COR-L47 (cell line): ENCODE results near the gene AZGP1.
"Not testable (repeated sequence)": the region's sequence is repeated elsewhere in the genome, so short reads cannot be mapped to it uniquely, and the experiment has no call there.

ENCODE experiments used
- DNase-seq: peaks from one replicate; lab custom pipeline; 2025; lab: John Stamatoyannopoulos, UW

AZGP1 gene

DNA sequence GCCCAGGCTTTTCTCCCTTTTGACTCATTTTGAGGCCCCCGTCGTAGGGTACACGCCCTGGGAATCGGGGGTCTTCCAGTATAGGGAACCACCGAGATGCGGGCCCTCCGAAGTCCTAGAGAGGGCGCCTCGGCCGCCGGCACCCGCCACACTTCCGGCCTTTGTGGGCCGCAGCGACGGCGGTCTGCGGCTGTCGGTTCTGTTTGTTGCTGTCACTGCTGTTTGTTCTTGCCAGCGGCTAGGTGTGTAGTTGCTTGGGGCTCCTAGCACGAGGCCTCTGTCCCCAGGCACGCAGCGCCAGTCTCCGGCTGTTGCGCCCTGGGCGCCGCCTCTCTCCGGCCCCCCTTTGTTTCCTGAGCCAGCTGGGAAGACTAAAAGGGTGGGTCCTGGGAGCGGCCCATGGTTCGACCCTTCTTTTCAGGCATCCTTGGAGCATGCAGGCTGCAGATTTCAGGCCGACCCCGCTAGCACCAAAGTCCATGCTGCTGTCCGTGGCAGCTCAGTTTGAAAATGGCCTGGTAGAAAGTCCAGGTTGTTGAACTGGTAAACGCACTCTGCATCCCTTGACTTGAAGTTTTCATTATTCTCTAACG is 21.8 kb upstream of the AZGP1 start:
- DNase-seq: no peak

- no peak for DNase-seq
Observed at GRCh38 chr7:99996755-99997544, 21.1 kb upstream of the AZGP1 start.

DNA sequence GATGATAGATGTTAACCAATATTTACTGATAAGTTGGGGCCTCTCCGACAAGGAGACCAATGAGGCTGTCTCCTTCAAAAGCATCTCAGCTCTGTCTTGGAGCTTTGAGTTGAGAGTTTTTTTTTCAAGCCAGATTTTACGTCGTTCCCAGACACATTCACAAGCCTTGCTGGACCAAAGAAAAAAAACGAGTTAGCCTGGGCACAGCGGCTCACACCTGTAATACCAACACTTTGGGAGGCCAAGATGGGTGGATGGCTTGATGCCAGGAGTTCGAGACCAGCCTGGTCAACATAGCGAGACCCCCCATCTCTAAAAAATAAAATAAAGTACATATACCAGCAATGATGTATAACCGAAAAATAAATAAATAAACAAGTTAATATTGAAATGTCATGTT is 19.0 kb upstream of the AZGP1 start:
- no peak for DNase-seq

- no peak for DNase-seq
Observed at GRCh38 chr7:99992330-99993038, 16.7 kb upstream of the AZGP1 start.

- DNase-seq: not testable (repeated sequence)
Observed at GRCh38 chr7:99991543-99991942, 15.7 kb upstream of the AZGP1 start.

DNA sequence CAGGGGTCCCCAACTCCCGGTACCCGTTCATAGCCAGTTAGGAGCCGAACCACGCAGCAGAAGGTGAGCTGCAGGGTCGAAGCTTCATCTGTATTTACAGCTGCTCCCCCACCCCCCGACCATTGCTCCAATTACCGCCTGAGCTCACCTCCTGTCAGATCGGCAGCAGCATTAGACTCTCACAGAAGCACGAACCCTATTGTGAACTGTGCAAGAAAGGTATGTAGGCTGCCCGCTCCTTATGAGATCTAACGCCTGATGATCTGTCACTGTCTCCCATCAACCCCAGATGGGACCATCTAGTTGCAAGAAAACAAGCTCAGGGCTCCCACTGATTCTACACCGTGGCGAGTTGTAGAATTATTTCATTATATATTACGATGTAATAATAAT is 14.6 kb upstream of the AZGP1 start:
- DNase-seq: no peak

- DNase-seq: no peak
Observed at GRCh38 chr7:99987846-99988245, 12.0 kb upstream of the AZGP1 start.

GRCh38 chr7:99987306-99987705 is 11.5 kb upstream of the AZGP1 start:
- DNase-seq: not testable (repeated sequence)

GRCh38 chr7:99984593-99984992 is 8.8 kb upstream of the AZGP1 start:
- DNase-seq: no peak

GRCh38 chr7:99981066-99981465 is 5.2 kb upstream of the AZGP1 start:
- not testable (repeated sequence) for DNase-seq

- not testable (repeated sequence) for DNase-seq
Observed at GRCh38 chr7:99980448-99980872, 4.6 kb upstream of the AZGP1 start.

DNA sequence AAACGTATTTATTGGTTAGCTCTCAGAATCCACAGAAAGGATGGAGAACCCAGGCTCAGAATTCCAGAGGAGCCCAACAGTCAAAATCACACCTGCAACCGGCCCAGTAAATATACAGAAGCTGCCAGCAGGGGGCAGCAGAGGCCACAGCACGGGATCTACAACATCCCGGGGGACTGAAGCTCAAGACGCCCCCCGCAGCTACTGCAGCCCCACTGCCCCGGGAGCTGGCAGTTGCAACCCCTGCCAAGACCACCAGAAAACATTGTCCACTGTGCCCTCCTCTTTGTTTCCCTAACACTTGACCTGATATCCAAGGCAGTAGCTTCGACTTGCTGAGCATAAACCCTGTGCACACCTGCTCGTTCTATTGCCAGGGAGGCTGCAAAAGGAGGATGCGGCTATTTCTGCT is 4.0 kb upstream of the AZGP1 start:
- DNase-seq: not testable (repeated sequence)

- no peak for DNase-seq
Observed at GRCh38 chr7:99976626-99977025, 795 bp upstream of the AZGP1 start.

DNA sequence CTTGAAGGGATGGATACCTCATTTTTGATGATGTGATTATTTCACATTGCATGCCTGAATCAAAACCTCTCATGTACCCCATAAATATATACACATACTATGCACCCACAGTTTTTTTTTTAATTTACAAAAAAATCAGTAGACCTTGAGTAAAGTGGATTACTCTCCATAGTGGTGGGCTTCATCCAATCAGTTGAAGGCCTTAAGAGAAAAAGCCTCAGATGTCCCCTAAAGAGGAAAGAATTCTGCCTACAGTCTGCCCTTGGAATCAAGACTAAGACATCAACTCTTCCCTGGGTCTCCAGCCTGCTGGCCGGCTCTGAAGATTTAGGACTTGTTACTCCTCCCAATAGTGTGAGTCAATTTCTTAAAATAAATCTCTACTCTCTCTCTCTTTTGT is 1.1 kb downstream of the AZGP1 start:
- no peak for DNase-seq

- DNase-seq: not testable (repeated sequence)
Observed at GRCh38 chr7:99973817-99974216, 2.0 kb downstream of the AZGP1 start.

- DNase-seq: no peak
Observed at GRCh38 chr7:99971242-99971641, 4.6 kb downstream of the AZGP1 start.

DNA sequence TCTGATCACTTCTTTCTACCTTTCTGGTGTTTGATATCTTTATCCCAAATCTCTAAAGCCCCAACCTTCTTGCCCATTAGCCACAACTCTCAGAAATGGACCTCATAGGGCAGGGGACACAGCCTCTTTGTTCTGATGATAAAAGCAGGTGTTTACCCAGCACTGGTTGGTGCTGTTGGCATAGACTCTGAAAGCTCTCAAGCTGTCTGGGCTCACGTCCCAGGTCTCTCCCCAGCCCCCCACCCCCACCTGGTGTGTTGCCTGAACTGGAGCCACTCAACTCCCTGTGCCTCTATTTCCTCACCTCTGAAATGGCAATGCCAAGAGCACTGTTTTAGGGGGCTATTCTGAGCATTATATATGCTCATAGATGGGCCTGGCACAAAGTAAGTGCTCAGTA is 6.0 kb downstream of the AZGP1 start:
- not testable (repeated sequence) for DNase-seq

GRCh38 chr7:99969298-99969697 is 6.5 kb downstream of the AZGP1 start:
- no peak for DNase-seq

DNA sequence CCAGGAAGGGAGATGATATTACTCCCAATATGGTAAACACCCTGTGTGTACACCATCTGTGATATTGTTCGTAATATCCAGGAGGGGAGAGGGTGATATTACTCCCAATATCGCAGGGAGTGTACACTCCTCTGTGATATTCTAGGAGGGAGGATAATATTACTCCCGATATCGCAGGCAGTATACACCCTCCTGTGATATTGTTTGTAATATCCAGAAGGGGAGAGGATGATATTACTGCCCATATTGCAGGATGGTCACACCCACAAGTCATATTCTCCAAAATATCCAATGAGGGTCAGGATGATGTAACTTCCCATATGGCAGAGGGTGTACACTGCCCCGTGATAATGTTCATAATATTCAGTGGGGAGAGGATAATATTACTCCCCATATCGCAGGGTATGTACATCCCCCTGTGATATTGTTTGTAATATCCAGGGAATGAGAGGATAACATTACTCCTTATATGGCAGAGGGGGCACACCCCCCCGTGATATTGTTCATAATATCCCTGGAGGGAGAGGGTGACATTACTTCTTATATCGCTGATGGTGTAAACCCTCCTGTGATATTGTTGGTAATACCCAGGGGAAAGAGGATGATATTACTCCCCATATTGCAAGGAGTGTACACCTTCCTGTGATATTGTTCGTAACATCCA is 17.1 kb downstream of the AZGP1 start:
- no peak for DNase-seq

- DNase-seq: no peak
Observed at GRCh38 chr7:99955247-99955646, 20.6 kb downstream of the AZGP1 start.

GRCh38 chr7:99954643-99955042 is 21.2 kb downstream of the AZGP1 start:
- DNase-seq: not testable (repeated sequence)

GRCh38 chr7:99953649-99954048 is 22.2 kb downstream of the AZGP1 start:
- no peak for DNase-seq
